ENCODE data around the gene ATP8A2.
"Not testable (repeated sequence)": the region's sequence is repeated elsewhere in the genome, so short reads cannot be mapped to it uniquely, and the experiment has no call there.

Gene ATP8A2

DNA sequence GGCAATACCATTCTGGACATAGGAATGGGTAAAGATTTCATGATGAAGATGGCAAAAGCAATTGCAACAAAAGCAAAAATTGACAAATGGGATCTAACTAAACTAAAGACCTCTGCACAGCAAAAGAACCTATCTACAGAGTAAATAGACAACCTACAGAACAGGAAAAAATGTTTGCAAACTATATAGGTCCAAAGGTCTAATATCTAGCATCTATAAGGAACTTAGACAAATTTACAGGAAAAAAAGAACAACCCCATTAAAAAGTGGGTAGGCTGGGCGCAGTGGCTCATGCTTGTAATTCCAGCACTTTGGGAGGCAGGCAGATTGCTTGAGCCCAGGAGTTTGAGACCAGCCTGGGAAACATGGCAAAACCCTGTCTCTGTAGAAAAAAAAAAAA is 418.4 kb downstream of the ATP8A2 start:
- DNase-seq (ENCODE audit: low read depth in 1 of 2, low spot score in 1 of 2), result not testable (repeated sequence)

- DNase-seq (ENCODE audit: low read depth in 1 of 2, low spot score in 1 of 2), result no peak
Observed at GRCh38 chr13:25795277-25795676, 423.5 kb downstream of the ATP8A2 start.

DNA sequence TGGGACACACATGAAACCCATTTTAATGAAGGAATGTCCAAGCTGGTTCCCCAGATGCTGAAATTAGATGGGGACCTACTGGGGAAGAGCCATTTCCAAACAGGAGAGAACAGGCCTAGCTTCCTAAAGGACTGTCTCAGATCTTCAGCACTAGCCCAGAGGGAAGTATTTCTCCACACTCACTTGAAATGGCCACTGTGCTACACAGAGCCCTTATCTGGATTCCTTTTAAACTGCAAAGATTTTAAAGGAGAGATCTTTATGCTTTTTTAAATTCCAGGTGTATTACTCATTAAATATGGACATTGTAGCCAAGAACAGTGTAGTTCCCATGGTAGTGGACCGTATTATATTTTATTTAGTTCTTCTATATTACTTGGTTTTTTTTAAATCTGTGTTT is 424.7 kb downstream of the ATP8A2 start:
- DNase-seq (ENCODE audit: low read depth in 1 of 2, low spot score in 1 of 2), result no peak

DNA sequence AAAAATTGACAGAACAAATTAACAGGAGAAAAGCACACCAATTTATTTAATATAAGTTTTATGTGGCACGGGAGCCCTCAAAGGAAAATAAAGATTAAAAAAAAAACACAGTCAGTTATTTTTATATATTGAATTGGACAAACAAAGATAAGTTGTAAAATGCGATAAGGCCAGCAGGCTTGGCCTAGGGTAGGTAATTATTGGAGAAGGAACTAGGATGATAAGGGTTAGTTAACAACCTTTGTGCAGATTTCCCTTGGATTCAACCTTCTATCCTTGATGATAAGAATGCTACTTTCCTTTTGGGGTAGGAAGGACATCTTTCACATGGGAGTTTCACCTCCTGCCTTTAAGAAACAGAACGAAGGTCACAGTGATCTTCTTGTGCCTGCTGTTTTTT is 427.2 kb downstream of the ATP8A2 start:
- no peak for DNase-seq (ENCODE audit: low read depth in 1 of 2, low spot score in 1 of 2)

DNA sequence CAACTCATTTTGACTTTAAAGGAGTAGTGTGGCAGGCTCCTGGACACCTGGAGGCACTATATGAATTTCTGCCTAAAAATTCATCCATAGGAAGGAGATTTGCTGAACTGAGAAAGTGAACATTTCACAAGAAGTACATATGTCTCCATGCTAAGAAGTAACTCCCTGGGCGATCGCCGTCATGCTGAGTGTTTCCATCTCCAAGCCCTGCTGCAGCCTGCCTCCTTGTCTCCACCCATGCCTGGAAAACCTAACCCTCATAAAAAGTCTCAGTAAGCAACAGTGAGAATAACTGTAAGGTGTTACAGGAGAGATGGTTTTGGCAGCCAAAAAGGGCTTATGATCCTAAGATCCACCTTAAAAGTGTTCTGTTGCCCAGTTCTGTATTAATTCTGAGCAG is 428.7 kb downstream of the ATP8A2 start:
- DNase-seq (ENCODE audit: low read depth in 1 of 2, low spot score in 1 of 2), result no peak

DNA sequence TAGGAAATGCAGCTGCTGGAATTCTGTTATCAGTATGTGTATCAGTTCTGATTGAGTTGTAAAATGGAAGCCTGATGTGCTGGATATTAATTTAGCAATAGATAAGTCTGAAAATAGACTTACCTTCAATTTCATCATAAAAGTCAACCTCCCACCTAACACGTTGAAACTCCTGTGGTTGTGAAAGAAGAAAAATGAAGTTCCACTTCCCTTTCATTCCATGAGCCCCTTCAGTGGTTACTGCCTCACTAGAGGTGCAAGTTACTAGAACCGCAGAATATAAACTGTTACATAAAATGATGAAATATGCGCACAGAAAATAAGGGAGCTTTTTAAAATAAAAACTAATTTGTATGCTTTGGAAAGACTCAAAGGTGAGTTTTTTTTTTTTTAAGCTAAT is 430.8 kb downstream of the ATP8A2 start:
- DNase-seq (ENCODE audit: low read depth in 1 of 2, low spot score in 1 of 2), result no peak

- DNase-seq (ENCODE audit: low read depth in 1 of 2, low spot score in 1 of 2), result no peak
Observed at GRCh38 chr13:25803641-25804040, 431.9 kb downstream of the ATP8A2 start.

GRCh38 chr13:25806264-25806974 is 434.6 kb downstream of the ATP8A2 start:
- no peak for DNase-seq (ENCODE audit: low read depth in 1 of 2, low spot score in 1 of 2)

DNA sequence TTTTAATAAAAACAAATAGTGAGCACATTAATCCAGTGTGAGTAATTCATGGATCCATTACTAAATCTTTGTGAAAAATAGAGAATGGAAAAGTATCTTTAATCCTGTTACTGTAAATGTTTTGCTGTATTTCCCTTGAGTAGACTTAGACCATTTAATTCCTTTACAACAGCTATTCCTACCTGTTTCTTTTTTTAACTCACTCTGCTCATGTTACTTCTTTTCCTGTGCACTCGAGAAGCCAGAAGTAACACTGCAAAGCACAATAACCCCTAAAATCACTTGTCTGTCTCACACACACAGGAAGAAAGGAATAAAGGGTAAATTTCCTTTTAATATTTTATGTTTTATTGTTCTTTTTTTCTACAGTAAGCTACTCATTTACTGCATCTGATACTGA is 435.8 kb downstream of the ATP8A2 start:
- no peak for DNase-seq (ENCODE audit: low read depth in 1 of 2, low spot score in 1 of 2)

GRCh38 chr13:25811506-25811905 is 439.7 kb downstream of the ATP8A2 start:
- no peak for DNase-seq (ENCODE audit: low read depth in 1 of 2, low spot score in 1 of 2)

DNA sequence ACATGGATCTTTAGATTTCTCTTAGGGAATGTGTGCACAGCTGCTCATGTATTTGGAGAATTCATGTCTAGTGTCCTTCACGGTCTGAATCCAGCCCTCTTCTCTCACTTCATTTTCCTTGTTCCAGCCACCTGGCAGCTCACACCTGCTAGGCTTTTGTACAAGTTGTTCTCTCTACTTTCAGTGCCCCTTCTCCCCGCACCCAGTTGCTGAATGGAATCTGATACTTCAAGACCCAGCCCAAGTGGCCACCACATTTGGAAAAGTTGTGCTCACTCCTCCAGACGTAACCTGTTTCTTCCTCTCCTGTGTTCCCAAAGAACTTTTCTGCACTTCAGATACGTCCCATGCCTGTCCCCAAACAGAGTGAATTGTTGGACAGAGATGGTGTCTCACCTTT is 444.5 kb downstream of the ATP8A2 start:
- DNase-seq (ENCODE audit: low read depth in 1 of 2, low spot score in 1 of 2), result no peak

DNA sequence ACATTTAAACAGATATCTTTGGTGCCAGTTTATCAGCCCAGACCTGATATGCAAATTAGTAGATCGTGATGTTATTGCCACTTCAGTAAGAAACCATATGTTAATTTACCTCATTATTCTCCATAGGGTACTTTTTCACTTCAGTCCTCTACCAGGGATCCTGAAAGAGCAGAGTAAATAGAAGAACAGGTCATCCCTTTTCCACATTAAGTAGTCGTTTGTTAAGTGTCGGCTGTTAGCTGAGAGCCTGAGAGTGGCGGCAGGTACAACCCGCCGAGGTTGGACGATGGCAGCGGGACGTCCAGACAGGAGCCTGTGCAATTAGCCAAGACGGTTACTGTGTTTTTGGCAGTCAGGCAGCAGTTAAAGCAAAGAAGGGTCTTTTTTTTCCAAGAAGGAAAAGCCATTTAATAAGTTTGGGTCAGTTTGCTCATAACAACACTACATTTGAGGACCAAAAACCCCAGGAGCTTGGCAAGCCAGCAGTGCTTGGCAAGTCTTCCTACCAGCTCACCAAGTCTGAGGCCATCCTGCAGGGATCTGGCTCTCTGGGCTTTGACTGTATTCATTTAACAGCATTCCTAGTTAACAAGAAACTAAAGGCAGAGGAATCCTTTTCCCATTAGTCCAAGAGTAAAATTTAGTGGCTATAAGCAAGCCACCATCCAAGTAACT is 448.2 kb downstream of the ATP8A2 start:
- DNase-seq (ENCODE audit: low read depth in 1 of 2, low spot score in 1 of 2), result no peak

GRCh38 chr13:25821776-25822175 is 450.0 kb downstream of the ATP8A2 start:
- DNase-seq (ENCODE audit: low read depth in 1 of 2, low spot score in 1 of 2), result no peak

DNA sequence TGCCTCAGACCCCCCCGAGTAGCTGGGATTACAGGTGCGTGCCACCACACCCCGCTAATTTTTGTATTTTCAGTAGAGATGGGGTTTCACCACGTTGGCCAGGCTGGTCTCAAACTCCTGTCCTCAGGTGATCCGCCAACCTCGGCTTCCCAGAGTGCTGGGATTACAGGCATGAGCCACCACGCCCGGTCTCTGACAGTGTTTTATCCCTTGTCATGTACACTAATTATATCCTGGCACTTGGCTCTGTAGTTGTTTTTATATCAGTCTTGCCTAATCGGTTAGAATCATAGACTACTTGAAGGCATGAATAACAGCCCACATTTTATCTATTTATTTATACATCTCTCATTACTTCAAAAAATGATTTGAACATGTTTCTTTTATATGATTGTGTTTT is 455.4 kb downstream of the ATP8A2 start:
- DNase-seq (ENCODE audit: low read depth in 1 of 2, low spot score in 1 of 2), result not testable (repeated sequence)

GRCh38 chr13:25827831-25828465 is 456.2 kb downstream of the ATP8A2 start:
- DNase-seq (ENCODE audit: low read depth in 1 of 2, low spot score in 1 of 2), result no peak

GRCh38 chr13:25833761-25834160 is 462.0 kb downstream of the ATP8A2 start:
- DNase-seq (ENCODE audit: low read depth in 1 of 2, low spot score in 1 of 2), result no peak

- no peak for DNase-seq (ENCODE audit: low read depth in 1 of 2, low spot score in 1 of 2)
Observed at GRCh38 chr13:25836574-25837336, 465.0 kb downstream of the ATP8A2 start.

GRCh38 chr13:25839371-25839770 is 467.6 kb downstream of the ATP8A2 start:
- DNase-seq (ENCODE audit: low read depth in 1 of 2, low spot score in 1 of 2), result no peak

DNA sequence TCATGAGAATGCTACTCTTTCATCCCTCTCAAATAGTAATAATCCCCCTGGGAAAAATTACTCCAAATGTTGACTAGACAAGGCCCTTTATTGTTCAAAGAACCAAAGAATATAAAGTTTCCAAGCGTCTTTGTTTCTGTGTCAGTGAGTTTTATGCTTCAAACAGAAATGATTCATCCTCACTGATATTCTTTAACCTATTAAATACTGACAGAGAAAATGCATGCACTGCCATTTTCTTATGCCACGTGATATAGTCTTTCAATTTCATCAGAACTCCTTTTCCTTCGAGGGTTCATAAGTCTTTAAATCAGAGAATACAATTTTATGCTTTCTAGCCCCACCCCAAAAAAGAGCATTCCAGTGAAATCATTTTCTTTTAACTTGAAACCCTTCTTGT is 468.5 kb downstream of the ATP8A2 start:
- DNase-seq (ENCODE audit: low read depth in 1 of 2, low spot score in 1 of 2), result no peak

DNA sequence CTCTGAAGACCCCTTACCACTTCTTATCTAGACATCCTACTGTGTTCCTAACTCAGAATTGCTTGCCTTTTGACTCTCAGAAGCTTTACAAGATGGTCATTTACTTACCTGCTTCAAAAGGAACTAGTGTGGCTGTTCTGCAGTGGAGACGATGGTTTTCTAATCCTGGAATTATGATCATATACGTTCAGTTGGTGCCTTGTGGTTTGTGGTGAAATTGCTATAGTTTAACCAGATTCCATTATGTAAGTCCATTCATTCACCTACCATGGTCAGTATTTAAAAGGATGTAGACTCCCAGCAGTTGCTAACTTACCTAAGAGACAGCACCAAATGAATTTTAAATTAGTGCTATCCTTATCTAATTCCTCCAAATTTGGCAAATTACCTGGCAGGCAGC is 469.2 kb downstream of the ATP8A2 start:
- no peak for DNase-seq (ENCODE audit: low read depth in 1 of 2, low spot score in 1 of 2)

- no peak for DNase-seq (ENCODE audit: low read depth in 1 of 2, low spot score in 1 of 2)
Observed at GRCh38 chr13:25843692-25844091, 471.9 kb downstream of the ATP8A2 start.

Measured in stimulated activated CD4-positive, alpha-beta T cell treated with anti-CD3 and anti-CD28 coated beads, Interleukin-15, amount 100 ng/mL, for 1 hour (primary cell).